ENCODE data around the gene CRIM1. TPM values are rescaled to one million over a fixed set of nuclear protein-coding genes. Genes with fewer than 3 reads are reported as not detected.

CRIM1 gene
- total RNA-seq, 1 experiment from 2014 or later = 24.1 TPM

- H3K27ac Mint-ChIP-seq = no peak overlapping the region; the same call in 1 of the 2 replicates
- no peak for TF ChIP-seq ATF6 (CRISPR knock-in tag; IDR thresholded peaks at IDR 0.05)
- no peak for TF ChIP-seq ZNF416 (CRISPR knock-in tag; IDR thresholded peaks at IDR 0.05)
- TF ChIP-seq GRHL2 (CRISPR knock-in tag; IDR thresholded peaks at IDR 0.05; ENCODE audit: insufficient replicate concordance, severe bottlenecking) = no peak
- TF ChIP-seq, protein P1, sequence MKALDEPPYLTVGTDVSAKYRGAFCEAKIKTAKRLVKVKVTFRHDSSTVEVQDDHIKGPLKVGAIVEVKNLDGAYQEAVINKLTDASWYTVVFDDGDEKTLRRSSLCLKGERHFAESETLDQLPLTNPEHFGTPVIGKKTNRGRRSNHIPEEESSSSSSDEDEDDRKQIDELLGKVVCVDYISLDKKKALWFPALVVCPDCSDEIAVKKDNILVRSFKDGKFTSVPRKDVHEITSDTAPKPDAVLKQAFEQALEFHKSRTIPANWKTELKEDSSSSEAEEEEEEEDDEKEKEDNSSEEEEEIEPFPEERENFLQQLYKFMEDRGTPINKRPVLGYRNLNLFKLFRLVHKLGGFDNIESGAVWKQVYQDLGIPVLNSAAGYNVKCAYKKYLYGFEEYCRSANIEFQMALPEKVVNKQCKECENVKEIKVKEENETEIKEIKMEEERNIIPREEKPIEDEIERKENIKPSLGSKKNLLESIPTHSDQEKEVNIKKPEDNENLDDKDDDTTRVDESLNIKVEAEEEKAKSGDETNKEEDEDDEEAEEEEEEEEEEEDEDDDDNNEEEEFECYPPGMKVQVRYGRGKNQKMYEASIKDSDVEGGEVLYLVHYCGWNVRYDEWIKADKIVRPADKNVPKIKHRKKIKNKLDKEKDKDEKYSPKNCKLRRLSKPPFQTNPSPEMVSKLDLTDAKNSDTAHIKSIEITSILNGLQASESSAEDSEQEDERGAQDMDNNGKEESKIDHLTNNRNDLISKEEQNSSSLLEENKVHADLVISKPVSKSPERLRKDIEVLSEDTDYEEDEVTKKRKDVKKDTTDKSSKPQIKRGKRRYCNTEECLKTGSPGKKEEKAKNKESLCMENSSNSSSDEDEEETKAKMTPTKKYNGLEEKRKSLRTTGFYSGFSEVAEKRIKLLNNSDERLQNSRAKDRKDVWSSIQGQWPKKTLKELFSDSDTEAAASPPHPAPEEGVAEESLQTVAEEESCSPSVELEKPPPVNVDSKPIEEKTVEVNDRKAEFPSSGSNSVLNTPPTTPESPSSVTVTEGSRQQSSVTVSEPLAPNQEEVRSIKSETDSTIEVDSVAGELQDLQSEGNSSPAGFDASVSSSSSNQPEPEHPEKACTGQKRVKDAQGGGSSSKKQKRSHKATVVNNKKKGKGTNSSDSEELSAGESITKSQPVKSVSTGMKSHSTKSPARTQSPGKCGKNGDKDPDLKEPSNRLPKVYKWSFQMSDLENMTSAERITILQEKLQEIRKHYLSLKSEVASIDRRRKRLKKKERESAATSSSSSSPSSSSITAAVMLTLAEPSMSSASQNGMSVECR (CRISPR knock-in tag; IDR thresholded peaks at IDR 0.05; ENCODE audit: borderline replicate concordance) = no peak
- no peak for TF ChIP-seq SOX15 (CRISPR knock-in tag; IDR thresholded peaks at IDR 0.05)
- no peak for TF ChIP-seq FOXJ3 (CRISPR knock-in tag; IDR thresholded peaks at IDR 0.05; ENCODE audit: borderline replicate concordance)
- ATAC-seq = no peak
- H3K27me3 Mint-ChIP-seq (ENCODE audit: low read depth) = no peaks in the 10 kb centered on the region
- H3K9me3 Mint-ChIP-seq = no peaks in the 10 kb centered on the region
- no peak overlapping the region for H3K4me3 Mint-ChIP-seq
- CTCF ChIA-PET = interaction anchor here (1.4 kb wide), 1 partner anchor 43 kb away, joined by 5 read pairs; no protein-coding TSS in a partner anchor
- peaks cover 63% of the 10 kb centered on the region for H3K4me1 Mint-ChIP-seq
- no peak for DNase-seq (ENCODE audit: low spot score)
- POLR2A ChIA-PET = no interaction called here
- H3K36me3 Mint-ChIP-seq = no peaks in the 10 kb centered on the region
Measured at GRCh38 chr2:36416370-36417165, 61.0 kb downstream of the CRIM1 start.

GRCh38 chr2:36420569-36421181, 65.1 kb downstream of the CRIM1 start:
- ATAC-seq (peak; percentile 47), DNase-seq (ENCODE audit: low spot score) (no peak)
- no peaks in the 10 kb centered on the region for H3K27me3 Mint-ChIP-seq (ENCODE audit: low read depth)
- peak overlapping the region; percentile 80 for H3K27ac Mint-ChIP-seq
- POLR2A ChIA-PET = interaction anchor here (1.1 kb wide), 1 partner anchor 12 kb away, joined by 3 read pairs; no protein-coding TSS in a partner anchor
- H3K4me3 Mint-ChIP-seq = no peak overlapping the region; the same call in 1 of the 2 replicates
- no peaks in the 10 kb centered on the region for H3K36me3 Mint-ChIP-seq
- peaks cover 76% of the 10 kb centered on the region for H3K4me1 Mint-ChIP-seq
- H3K9me3 Mint-ChIP-seq = no peaks in the 10 kb centered on the region
- CTCF ChIA-PET = interaction anchor here (0.6 to 4.0 kb wide), 5 partner anchors 9 to 365 kb away, joined by 3 to 18 read pairs (median 5); no protein-coding TSS in a partner anchor
- TF ChIP-seq AFF4 (CRISPR knock-in tag; IDR thresholded peaks at IDR 0.05; ENCODE audit: borderline replicate concordance) (no peak), RORB (CRISPR knock-in tag; IDR thresholded peaks at IDR 0.05) (no peak)
- TF ChIP-seq, protein P2, sequence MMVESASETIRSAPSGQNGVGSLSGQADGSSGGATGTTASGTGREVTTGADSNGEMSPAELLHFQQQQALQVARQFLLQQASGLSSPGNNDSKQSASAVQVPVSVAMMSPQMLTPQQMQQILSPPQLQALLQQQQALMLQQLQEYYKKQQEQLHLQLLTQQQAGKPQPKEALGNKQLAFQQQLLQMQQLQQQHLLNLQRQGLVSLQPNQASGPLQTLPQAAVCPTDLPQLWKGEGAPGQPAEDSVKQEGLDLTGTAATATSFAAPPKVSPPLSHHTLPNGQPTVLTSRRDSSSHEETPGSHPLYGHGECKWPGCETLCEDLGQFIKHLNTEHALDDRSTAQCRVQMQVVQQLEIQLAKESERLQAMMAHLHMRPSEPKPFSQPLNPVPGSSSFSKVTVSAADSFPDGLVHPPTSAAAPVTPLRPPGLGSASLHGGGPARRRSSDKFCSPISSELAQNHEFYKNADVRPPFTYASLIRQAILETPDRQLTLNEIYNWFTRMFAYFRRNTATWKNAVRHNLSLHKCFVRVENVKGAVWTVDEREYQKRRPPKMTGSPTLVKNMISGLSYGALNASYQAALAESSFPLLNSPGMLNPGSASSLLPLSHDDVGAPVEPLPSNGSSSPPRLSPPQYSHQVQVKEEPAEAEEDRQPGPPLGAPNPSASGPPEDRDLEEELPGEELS (CRISPR knock-in tag; IDR thresholded peaks at IDR 0.05) = no peak
- TF ChIP-seq, protein P3, sequence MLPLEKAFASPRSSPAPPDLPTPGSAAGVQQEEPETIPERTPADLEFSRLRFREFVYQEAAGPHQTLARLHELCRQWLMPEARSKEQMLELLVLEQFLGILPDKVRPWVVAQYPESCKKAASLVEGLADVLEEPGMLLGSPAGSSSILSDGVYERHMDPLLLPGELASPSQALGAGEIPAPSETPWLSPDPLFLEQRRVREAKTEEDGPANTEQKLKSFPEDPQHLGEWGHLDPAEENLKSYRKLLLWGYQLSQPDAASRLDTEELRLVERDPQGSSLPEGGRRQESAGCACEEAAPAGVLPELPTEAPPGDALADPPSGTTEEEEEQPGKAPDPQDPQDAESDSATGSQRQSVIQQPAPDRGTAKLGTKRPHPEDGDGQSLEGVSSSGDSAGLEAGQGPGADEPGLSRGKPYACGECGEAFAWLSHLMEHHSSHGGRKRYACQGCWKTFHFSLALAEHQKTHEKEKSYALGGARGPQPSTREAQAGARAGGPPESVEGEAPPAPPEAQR (CRISPR knock-in tag; IDR thresholded peaks at IDR 0.05) = no peak
